ENCODE results near the gene CCR6.

The CCR6 gene

DNA sequence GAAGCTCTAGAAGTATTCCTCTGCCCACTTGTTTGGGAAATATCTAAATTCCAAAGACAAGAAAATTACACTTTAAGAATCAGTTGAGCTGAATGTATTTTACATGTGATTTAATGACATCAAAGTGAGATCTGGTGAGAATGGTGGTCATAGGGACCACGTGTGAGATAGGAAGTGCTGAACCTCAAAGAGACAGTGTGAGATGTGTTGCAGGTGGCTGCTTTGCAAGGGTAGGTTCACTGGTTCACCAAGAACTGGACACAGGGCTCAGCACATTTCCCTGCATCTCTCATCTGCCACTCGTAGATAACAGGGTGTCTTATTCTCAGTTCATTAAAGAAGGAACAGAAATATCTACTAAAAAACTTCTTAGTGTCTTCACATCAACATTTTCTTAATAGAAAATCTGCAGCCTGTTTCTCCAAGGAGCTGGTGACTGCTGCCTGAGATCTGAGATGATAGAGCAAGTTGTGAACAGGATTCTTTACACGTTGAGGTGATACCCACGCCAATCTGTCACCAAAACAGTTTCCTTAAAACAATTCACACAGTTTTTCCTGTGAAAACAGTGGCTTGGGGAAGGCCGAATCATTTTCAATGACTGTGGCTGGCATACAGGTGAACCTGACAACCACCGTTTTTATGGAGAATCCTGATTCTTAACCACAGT, 7.2 kb downstream of the CCR6 start:
- no peak overlapping the region for H3K4me3 ChIP-seq (ENCODE audit: low read depth, low read length)
- no peak for DNase-seq (ENCODE audit: low read depth, low spot score)
- TF ChIP-seq, protein P1, sequence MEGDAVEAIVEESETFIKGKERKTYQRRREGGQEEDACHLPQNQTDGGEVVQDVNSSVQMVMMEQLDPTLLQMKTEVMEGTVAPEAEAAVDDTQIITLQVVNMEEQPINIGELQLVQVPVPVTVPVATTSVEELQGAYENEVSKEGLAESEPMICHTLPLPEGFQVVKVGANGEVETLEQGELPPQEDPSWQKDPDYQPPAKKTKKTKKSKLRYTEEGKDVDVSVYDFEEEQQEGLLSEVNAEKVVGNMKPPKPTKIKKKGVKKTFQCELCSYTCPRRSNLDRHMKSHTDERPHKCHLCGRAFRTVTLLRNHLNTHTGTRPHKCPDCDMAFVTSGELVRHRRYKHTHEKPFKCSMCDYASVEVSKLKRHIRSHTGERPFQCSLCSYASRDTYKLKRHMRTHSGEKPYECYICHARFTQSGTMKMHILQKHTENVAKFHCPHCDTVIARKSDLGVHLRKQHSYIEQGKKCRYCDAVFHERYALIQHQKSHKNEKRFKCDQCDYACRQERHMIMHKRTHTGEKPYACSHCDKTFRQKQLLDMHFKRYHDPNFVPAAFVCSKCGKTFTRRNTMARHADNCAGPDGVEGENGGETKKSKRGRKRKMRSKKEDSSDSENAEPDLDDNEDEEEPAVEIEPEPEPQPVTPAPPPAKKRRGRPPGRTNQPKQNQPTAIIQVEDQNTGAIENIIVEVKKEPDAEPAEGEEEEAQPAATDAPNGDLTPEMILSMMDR (IDR thresholded peaks at IDR 0.05; ENCODE audit: insufficient read depth, low read length, missing control alignments), result no peak
- ChIA-PET CTCF (no interaction called here), POLR2A (no interaction called here)

DNA sequence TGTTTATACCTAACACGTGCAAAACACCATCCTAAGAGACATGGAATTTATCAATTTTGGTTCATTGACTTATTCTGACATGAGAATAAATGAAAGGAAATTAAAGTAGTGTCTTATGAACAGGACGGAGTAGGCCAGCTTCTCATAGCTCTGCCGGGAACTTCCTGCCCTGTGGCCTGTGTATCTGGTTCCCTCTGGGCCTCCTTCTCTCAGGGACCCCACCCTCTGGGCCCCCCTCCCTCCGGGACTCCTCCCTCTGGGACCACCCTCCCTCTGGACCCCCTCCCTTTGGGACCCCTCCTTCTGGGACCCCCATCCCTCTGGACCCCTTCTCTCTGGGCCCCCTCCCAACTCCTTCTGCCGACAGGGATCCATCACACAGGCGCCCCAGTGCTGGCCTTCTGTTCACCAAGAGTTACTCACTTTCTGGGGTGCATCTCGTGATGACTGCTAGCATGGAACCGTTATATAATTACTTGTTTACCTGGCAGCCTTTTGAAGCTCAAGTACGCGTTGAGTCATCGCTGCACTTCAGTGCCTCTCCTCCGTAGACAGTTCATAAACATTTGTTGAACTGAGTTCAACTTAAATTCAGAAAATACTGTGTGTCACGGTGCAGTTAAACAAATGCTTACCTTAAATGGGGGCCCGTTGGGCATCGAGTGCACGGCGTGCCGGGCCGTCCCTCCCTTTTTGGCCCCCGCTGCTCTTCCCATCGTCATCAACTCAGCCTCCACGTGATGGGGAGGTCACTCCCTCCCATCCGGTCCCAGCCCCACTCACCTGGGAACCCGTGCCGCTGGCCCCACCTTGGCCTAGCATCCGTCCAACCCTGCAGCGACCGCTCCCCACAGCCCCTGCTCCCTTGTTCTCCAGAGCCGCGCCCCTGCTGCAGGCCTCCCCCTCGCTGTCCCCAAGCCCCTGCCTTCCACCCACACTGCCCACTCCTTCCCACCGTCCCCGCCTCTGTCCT, 8.1 kb downstream of the CCR6 start:
- DNase-seq (ENCODE audit: low read depth, low spot score), result no peak
- CTCF ChIA-PET, result no interaction called here
- TF ChIP-seq, protein P1 (IDR thresholded peaks at IDR 0.05; ENCODE audit: insufficient read depth, low read length, missing control alignments), result no peak
- H3K4me3 ChIP-seq (ENCODE audit: low read depth, low read length), result no peak overlapping the region
- POLR2A ChIA-PET, result no interaction called here

DNA sequence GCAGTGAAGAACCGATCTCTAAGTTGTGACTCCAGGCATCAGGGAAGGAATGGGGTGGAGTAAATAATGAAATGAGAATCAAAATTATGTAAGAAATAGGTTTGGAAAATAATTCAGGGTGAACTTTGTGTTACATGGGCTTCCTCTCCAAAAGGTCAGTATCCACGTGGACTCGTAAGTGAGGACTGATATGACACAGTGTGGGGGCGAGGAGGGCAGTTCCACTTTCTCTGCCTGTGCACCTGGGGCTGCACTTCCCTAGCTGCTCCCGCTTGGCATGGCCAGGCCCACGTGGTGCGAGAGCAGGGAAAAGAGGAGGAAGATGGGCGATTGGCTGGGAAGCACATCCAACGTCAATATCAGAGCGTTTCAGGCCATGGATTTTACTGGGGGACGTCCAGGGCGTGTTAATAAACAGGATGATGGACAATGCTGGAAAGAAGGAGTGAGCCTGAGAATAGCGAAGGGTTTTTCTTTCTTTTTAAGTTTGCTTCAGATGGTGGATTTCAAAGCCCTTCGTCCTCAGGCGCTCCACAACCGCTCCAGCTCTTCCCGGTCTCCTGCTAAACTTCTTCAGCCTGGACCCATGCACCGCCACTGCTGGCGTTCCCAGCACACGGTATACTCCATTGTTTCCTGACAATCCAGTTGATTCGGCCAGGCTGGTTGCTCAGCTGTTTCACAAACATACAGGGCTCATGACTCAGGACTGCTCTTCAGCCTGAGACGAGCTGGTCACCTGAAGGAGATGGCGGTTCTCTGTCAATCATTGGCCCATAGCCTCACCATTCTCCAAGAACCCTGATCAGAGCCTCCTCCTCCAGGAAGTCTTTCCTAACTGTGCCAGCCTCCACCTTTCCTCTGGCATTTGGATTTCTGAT, 11.8 kb downstream of the CCR6 start:
- ChIA-PET POLR2A (no interaction called here), CTCF (no interaction called here)
- H3K4me3 ChIP-seq (ENCODE audit: low read depth, low read length), result no peak overlapping the region
- no peak for DNase-seq (ENCODE audit: low read depth, low spot score)
- TF ChIP-seq, protein P1 (IDR thresholded peaks at IDR 0.05; ENCODE audit: insufficient read depth, low read length, missing control alignments), result no peak

DNA sequence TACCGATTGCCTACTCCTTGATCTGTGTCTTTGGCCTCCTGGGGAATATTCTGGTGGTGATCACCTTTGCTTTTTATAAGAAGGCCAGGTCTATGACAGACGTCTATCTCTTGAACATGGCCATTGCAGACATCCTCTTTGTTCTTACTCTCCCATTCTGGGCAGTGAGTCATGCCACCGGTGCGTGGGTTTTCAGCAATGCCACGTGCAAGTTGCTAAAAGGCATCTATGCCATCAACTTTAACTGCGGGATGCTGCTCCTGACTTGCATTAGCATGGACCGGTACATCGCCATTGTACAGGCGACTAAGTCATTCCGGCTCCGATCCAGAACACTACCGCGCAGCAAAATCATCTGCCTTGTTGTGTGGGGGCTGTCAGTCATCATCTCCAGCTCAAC, 13.5 kb downstream of the CCR6 start:
- TF ChIP-seq, protein P1 (IDR thresholded peaks at IDR 0.05; ENCODE audit: insufficient read depth, low read length, missing control alignments), result no peak
- CTCF ChIA-PET, result no interaction called here
- POLR2A ChIA-PET, result no interaction called here
- no peak overlapping the region for H3K4me3 ChIP-seq (ENCODE audit: low read depth, low read length)
- no peak for DNase-seq (ENCODE audit: low read depth, low spot score)

DNA sequence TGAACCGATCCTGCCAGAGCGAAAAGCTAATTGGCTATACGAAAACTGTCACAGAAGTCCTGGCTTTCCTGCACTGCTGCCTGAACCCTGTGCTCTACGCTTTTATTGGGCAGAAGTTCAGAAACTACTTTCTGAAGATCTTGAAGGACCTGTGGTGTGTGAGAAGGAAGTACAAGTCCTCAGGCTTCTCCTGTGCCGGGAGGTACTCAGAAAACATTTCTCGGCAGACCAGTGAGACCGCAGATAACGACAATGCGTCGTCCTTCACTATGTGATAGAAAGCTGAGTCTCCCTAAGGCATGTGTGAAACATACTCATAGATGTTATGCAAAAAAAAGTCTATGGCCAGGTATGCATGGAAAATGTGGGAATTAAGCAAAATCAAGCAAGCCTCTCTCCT, 14.2 kb downstream of the CCR6 start:
- H3K4me3 ChIP-seq (ENCODE audit: low read depth, low read length), result no peak overlapping the region
- ChIA-PET POLR2A (no interaction called here), CTCF (no interaction called here)
- DNase-seq (ENCODE audit: low read depth, low spot score), result no peak
- TF ChIP-seq, protein P1 (IDR thresholded peaks at IDR 0.05; ENCODE audit: insufficient read depth, low read length, missing control alignments), result no peak
